HG03460 (cell line): ENCODE measurements around the gene R3HDM2.
"Not testable (repeated sequence)": the region's sequence is repeated elsewhere in the genome, so short reads cannot be mapped to it uniquely, and the experiment has no call there.

ENCODE experiments used
- ATAC-seq: cut with Tn5 transposase; IDR thresholded peaks from one replicate; pipeline ENCODE4 v1.9.1; 2021; ENCODE audit not compliant: unreplicated experiment

Gene R3HDM2

GRCh38 chr12:57384478-57384877 lies 46.4 kb downstream of the R3HDM2 start:
- ATAC-seq = no peak

- no peak for ATAC-seq
These were observed 49.1 kb downstream of the R3HDM2 start for GRCh38 chr12:57381693-57382220.

- no peak for ATAC-seq
These were observed 50.5 kb downstream of the R3HDM2 start for GRCh38 chr12:57380300-57380699.

- ATAC-seq = no peak
These were observed 53.6 kb downstream of the R3HDM2 start for GRCh38 chr12:57377103-57377840.

- no peak for ATAC-seq
These were observed 58.6 kb downstream of the R3HDM2 start for GRCh38 chr12:57372233-57372632.

- no peak for ATAC-seq
These were observed 60.1 kb downstream of the R3HDM2 start for GRCh38 chr12:57370696-57371095.

- ATAC-seq = no peak
These were observed 60.8 kb downstream of the R3HDM2 start for GRCh38 chr12:57370072-57370471.

GRCh38 chr12:57369202-57369601 lies 61.6 kb downstream of the R3HDM2 start:
- no peak for ATAC-seq

GRCh38 chr12:57368349-57369095 lies 62.3 kb downstream of the R3HDM2 start:
- ATAC-seq = no peak

GRCh38 chr12:57367121-57367520 lies 63.7 kb downstream of the R3HDM2 start:
- ATAC-seq = no peak

GRCh38 chr12:57366315-57366714 lies 64.5 kb downstream of the R3HDM2 start:
- no peak for ATAC-seq

- ATAC-seq = not testable (repeated sequence)
These were observed 66.7 kb downstream of the R3HDM2 start for GRCh38 chr12:57364156-57364555.

- no peak for ATAC-seq
These were observed 70.4 kb downstream of the R3HDM2 start for GRCh38 chr12:57360468-57360867.

- no peak for ATAC-seq
These were observed 72.2 kb downstream of the R3HDM2 start for GRCh38 chr12:57358646-57359045.

- ATAC-seq = no peak
These were observed 75.1 kb downstream of the R3HDM2 start for GRCh38 chr12:57355734-57356133.

- no peak for ATAC-seq
These were observed 78.7 kb downstream of the R3HDM2 start for GRCh38 chr12:57352166-57352565.

- ATAC-seq = no peak
These were observed 83.6 kb downstream of the R3HDM2 start for GRCh38 chr12:57347284-57347683.

- no peak for ATAC-seq
These were observed 87.0 kb downstream of the R3HDM2 start for GRCh38 chr12:57343703-57344378.

GRCh38 chr12:57342207-57342691 lies 88.6 kb downstream of the R3HDM2 start:
- ATAC-seq = no peak

GRCh38 chr12:57341275-57341990 lies 89.4 kb downstream of the R3HDM2 start:
- ATAC-seq = no peak

- ATAC-seq = no peak
These were observed 90.7 kb downstream of the R3HDM2 start for GRCh38 chr12:57340104-57340503.
